ENCODE data around the gene SMG7. TPM values are rescaled to one million over a fixed set of nuclear protein-coding genes. Genes with fewer than 3 reads are reported as not detected.

Gene SMG7
- 9.9 and 25.4 TPM in 2 replicates for total RNA-seq

GRCh38 chr1:183472488-183473216 lies at the start of gene SMG7:
Gene SMG7 (plus strand): TSS chr1:183472499. CDS start chr1:183472621, 122 bp downstream.

GRCh38 chr1:183590244-183591191 lies 118.2 kb downstream of the SMG7 start, which contains the start of gene NCF2:
Gene NCF2 (minus strand): TSS chr1:183590459. CDS start chr1:183590329, 130 bp downstream.

Other genes starting within 250 kb of the SMG7 start
- 1.7 and 3.0 TPM in 2 replicates for gene NMNAT2, start 54.1 kb upstream of the SMG7 start, total RNA-seq
- not detected in 2 replicates for gene NCF2, start 118.0 kb downstream of the SMG7 start, total RNA-seq
- gene ARPC5, start 163.3 kb downstream of the SMG7 start, total RNA-seq: 85.8 and 171 TPM in 2 replicates
- gene APOBEC4, start 180.8 kb downstream of the SMG7 start, total RNA-seq: not detected in 2 replicates